GM19397 (cell line): ENCODE measurements around the gene STX16.

Source experiments
- ATAC-seq: cut with Tn5 transposase; IDR thresholded peaks from one replicate; pipeline ENCODE4 v1.9.1; 2021; ENCODE audit warnings: mild to moderate bottlenecking, moderate library complexity; ENCODE audit not compliant: unreplicated experiment

The STX16 gene

DNA sequence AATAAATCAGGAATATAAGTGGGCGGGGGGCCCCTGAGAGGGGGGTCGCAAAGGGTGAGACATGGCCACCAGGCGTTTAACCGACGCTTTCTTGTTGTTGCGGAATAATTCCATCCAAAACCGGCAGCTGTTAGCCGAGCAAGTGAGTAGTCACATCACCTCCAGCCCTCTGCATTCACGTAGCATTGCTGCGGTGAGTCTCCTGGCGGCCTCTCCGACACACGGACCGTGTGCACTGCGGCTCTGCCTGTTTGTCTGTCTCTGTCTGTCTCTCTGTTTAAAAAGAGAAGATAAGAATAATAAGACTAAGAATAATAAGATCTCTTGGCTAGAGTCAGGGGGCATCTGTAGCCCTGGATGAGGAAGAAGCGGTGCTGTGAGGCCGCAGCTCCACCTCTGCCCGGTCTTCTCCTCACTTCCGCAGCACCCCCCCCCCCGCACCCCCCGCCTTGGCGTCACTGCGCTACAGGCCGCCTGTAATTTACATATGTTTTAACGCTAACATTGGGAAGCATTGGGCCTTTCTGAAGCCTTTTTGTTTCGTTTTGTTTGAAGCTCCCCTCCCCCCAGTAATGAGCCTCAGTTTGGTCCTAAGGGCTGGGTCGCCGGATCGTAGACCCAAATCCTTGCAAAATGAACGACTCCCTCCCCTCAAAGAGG lies 993 bp downstream of the STX16 start:
- no peak for ATAC-seq

DNA sequence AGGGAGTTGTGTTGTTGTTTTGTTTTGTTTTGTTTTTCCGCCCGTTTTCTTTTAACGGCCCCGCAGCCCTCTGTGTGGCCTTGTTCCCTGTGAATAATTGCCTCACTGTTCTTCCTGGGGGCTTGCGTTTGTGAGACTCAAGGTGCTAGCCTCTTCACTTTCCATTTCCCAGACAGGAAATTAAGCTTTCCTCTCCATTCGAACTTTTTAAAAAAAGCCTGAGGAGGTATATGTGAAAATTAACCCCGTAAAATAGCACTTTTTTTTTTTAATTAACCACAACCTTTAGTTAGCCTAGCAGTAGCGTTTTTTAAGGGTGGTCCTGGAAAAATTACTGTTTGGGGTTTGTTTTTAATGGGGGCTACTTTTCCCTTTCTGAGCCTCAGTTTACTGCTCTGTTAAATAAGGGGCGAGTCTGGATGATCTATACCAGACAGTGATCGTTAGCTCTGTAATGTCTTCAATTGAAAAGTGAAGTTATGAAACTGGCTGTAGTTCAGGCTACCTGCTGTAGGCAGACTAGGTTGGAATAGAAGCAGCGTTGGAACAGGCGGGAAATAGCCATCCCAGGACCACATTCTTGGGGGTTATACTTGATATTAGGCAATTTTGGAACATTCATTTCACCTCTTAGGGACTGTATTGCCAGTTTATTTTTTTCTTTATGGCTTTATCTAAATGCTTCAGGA lies 1.7 kb downstream of the STX16 start:
- no peak for ATAC-seq

DNA sequence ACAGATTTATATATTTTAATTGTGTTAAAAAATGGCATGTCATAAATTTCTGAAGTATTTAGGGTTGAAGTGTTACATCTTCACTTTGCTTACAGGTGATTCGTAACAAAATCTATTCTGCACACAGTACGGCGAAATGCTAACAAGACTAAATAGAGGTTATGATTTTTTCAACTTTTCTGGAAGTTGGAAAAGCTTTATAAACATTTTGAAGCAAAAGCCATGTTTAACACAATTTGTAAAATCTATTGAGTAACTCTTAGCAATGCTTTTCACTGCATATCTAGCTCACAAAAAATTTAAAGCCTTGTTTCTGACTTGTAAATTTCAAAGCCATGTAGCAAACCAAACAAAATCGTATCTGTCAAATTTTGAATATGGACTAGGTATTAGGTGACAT lies 3.3 kb downstream of the STX16 start:
- ATAC-seq: no peak

DNA sequence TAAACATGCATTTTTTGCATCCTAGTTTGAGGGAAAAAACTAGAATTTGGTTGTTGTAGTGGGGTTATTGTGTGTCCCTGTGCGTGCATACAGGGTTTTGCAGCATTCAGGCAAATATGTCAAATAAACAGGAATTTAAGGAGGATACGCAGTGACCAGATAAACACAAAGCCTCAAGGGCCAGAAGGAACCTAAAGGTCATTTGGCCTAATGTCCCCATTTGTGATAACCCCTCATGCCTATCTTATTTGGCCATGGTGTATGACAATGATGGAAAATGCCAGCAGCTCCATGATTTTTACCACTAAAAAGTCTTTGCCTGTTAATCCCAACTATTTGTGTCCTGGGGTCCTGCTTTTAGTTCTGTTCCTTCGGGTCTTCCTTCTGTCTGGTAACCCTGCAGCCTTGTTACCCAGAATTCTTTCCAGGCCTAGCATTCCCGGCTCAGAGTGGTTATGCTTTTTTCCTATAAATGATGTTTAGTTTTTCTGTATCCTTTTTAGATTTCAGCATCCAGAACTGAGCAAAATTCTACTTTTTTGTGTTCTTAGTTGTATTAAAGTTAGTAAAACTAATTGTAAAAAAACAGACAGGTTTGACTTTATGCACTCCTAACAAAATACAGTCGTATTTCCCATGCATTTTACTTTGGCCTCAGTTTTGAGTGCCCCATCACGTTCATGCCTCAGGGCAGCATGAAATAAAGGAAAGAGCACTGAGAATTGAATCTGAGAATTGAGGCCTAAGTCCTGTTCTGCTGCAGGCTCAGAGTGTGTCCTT lies 4.4 kb downstream of the STX16 start:
- ATAC-seq: no peak

DNA sequence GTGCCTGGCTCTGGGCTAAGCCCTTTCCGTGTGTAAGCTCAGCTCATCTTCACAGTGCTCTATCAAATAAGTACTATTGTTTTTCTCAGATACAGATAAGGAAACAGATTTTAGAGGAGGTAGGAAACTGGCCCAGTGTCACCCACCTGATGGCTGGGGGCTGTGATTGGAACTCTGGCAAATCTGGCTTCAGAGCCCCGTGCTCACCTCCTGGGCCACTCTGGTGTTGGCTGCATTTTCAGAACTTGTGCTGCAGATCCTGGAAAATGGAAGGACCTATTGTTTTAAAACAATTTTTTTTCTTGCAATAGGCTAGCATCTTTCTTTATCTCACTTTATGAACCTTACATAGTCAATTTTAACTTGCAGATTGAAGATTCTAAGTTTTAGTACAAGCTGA lies 5.7 kb downstream of the STX16 start:
- no peak for ATAC-seq

DNA sequence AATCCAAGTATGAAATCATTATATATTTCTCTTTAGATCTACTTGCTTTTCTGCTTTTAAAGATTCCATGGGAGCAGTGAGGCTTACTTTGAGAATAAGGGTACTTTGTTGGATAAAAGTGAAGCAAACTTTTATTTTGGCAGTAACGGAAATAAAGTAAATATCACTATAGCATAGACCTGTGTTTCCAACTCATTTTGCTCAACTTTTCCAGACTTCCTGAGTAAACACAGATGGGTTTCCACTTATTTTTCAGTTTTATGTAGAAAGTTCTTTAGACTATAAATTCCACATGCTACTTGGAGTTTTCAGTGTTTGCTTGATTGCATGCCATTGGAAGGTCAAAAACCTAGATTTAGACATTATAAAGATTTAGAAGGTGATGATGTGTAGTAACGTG lies 6.2 kb downstream of the STX16 start:
- no peak for ATAC-seq

DNA sequence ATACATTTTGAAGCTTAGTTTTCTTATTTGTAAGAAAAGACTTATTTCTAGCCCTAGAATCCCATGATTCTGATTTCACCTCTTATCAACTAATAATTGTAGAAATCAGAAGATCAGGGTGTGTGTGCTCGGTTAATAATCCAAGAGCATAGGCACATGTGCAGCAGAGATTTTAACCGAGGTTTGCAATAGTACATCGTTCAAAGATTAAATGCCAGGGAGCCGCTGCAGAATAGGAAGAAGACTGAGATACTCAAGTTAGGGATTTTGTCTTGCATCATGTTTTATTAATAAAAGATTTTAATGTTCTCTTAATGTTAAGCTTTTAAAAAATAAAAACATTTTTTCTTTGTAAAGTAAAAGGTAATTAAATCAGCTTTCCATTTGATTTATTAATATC lies 6.9 kb downstream of the STX16 start:
- no peak for ATAC-seq

DNA sequence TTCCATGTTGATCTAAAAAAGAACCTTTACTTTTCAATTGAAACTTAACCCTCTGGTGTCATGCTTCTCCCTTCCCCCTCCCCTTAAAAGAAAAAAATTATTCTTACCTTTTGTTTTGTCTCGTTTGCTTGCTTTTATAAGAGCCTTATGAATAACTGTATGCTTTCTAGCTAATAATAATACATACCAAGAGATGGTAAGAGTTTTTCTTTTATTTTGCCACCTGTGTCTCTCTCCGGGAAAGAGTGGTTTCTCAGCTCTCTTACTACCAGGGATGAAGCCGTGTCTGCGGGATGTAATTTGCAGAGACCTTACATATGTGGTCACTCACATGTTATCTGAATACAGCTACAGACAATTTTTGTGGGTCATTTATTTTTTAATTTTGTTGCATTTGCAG lies 7.7 kb downstream of the STX16 start:
- ATAC-seq: no peak

DNA sequence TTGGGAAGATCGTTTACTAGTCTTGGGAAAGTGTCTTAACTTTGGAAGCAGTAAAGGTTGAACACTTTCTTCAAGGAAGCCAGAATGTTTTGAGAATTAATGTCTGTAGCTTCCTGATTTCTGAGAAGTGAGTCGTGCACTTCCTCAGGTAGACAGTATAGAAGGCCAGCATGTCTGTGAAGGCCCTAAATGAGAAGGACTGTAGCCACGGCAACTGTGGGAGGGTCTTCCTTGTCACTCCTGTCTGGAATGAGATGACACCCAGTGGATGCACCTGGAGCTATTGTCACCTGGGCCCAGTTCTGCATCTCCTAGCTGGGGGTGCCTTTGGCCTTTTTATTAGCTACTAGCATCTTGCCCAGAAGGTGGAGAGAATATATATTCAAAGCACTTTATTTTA lies 8.8 kb downstream of the STX16 start:
- ATAC-seq: no peak

DNA sequence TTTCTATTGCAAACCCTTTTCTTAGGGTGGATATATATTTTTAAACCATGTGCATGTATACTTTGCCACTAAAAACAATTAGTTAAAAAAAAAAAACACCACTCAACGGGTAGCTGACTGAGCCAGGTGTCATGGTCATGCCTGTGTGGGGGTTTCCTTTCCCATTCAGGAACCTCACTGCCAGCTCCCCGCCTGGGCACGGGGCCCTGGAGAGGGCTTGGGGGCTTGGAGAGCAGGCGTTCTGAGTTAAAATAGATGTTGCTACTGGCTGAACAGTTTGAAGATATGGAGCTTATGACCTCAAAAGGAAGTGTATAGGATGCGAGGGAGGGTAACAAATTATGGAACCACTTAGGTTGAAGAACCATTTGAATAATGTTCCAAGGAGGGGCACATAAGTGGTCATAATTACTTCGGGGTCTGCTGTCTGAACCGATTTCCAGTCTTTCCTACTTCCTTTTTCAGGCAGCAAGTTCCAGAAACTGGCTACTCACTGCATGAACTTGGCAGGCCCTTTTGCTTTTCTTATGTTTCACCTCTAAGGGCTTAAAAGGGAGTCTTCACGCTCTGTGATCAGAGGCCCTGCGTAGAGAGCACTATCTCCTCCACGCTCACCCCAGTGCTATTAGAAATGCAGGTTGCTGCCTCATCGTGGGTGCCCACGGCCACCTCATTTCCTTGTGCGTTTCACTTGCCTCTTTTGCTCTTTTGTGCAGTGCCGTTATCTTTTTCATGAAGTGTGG lies 9.9 kb downstream of the STX16 start:
- no peak for ATAC-seq

DNA sequence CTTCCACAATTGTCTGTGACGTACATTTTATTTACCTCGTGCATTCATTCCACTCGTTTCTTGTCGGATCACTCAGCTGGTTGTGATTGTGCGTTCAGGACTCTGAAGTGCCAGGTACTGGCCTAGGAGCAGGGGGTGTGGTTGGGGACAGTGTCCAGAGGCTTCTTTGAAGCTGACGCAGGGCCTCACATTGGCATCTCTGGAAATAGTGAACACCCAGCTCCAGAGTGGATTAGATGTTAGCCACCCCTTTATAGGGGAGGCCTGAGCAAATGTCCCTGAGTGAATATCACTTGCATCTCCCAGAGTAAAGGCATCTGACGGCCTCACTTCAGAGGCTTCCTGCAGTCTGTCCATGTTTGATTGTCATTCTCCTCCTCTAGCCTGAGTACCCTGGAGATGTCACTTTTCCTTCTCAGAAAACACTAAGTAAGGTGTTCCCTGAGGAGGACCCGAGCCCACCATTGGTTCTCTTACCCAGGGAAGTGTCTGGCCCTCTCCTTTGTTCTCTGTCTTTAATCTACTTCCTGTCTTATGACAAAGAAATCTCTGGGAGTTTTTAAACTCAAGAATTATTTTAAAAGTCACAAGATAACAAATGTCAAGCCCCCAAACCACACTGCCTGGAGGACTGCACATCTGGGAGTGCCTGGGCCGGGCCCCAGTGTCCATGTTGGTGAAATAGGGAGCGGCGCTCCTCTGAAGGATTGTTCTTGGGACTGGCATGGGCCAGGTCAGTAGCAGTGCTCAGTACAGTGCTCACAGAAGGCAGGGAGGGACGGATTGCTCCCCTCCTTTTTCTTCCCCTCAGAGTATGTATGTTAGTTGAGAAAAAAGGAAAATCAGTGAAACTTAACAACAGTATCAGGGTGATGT lies 10.8 kb downstream of the STX16 start:
- ATAC-seq: no peak

DNA sequence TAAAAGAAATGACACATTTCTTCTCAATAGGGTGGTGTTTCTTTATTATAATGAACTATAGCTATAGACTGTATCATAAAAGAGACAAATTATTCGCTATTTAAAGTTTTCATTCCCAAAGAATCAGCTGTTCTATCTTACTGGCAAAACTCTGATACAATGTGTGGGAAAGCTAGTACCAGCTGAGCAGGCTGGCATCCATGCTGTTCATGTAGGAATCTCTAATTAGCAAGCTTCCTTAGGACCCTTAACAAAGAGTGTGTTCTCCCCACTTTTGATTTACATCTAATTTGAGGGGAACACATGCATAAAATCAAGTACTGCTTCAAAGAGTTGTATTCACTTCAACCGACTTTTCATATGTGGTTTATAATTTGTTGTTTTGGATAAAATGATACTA lies 13.2 kb downstream of the STX16 start:
- no peak for ATAC-seq

DNA sequence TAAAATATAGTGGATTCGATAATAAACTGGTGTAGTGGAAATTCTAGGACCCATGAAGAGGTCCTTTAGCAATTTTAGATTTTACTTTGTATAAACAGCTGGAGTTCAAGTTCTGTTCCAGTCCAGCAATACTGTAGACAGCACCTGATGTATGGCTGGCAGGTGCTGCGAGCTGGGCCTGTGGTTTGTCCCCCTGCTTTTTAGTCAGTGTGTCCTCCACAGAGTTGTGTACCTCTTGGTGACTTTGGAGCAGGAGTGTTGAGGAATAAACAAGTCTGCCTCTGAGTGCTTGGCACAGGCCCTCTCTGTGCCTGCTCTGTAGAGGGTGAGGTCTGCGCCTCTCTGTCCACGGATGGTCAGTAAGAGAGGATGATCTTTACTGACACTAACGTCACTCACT lies 13.8 kb downstream of the STX16 start:
- no peak for ATAC-seq

DNA sequence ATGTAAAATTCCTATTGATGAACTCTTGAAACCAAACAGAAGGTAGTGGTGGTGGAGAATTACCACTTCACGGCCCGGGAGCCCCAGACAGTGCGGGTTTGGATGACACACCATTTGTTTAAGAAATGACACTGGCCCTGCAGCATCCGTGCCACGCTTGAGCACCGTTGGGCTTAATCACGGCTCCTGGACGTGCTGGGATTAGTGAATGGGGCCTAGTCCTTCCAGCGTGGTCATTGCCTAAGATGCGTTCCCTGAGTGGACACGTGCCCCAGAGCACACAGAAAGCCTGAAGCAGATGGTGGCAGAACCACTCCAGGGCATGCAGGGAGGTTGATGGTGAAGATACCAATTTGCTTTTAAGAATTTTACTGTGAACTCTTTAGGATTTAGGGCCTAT lies 14.5 kb downstream of the STX16 start:
- ATAC-seq: no peak

DNA sequence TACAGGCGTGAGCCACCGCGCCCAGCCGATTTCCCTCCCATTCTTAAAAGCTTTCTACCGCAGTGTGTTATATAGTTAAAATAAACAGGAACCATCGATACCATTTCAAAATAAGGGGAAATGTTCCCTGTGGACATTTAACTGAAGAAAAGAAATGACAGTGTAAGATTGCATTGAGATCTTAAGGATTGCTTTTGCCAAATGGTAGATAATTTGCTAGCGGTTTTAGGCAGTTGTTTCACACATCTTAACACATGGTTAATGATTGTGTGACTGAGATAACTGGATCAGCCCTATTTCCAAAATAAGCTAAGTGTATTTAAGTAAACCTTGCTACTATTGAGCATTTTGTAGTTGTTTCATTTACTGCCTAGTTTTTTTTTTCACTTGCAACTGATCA lies 15.6 kb downstream of the STX16 start:
- ATAC-seq: no peak

DNA sequence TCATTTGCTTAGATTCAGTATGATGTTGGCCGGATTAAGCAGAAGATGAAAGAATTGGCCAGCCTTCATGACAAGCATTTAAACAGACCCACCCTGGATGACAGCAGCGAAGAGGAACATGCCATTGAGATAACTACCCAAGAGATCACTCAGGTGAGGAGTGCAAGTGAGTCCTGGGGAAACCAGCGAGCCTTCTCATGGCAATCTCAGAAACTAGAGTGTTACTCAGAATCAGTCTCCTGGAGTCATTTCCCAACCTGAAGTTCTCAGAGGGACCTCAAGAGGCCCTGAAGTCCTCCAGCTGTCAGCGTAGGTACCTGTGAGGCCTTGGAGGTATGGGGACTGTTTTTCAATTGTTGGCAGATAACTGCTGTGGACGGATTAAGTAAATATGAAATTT lies 16.9 kb downstream of the STX16 start:
- no peak for ATAC-seq

DNA sequence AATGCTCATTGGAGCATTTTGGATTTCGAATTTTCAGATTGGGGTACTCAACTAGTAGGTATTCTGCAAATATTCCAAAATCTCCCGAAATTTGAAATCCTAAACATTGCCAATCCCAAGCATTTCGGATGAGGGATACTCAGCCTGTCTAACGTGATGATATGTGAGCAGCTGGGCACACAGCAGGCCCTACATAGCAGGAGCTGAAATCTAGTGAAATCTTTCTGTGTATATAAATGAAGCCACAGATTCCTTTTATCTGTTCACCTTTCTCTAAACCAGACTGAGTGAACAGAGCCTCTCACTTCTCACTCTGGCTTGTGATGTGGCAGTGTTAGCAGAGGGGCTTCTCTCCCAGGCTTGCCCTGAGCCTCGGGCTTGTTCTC lies 17.8 kb downstream of the STX16 start:
- no peak for ATAC-seq

DNA sequence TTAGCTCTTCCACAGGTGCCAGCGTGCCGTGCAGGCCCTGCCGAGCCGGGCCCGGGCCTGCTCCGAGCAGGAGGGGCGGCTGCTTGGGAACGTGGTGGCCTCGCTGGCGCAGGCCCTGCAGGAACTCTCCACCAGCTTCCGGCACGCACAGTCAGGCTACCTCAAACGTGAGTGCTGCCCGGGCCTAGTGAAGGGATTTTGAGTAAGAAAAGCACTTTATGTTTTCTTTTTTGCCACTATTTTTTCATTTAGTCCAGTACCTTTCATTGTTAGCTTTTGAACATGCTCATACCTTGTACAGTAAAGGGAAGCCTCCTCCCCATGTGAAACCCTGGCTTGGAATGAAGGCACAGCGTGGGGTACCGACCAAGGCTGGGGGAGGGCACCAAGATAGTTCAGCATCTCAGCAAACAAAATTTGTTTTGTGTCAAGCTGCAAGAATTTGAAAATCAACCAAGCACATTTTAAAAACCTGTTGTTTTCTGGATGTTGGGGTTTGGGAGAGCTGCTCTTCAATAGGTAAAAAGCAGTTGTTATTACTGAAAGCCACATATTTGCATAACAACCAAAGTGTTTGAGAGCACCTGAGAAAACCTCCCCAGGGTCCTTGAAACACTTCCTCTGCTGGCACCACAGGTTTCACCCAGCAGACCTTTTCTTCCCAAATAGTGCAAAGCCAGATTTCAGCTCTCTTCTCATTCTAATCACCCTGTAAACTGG lies 18.4 kb downstream of the STX16 start:
- ATAC-seq: peak; percentile 80

DNA sequence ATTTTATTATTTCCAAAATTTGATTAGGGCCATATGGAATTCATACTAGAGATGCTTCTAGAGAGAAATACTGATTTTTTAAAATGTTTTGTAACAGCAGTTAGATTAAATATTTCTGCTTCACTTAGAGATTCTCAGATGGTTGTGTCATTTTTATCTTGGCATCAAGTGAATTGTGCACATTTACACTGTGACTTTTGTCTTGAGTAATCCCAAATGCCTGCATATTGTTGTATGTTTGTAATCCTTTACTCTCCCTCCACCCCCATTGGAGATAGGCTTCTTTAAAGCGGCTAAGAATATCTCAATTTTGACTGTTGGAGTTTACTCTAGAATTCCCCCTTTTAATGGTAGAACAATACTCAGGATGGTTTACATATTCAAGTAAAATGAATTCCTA lies 19.0 kb downstream of the STX16 start:
- no peak for ATAC-seq

DNA sequence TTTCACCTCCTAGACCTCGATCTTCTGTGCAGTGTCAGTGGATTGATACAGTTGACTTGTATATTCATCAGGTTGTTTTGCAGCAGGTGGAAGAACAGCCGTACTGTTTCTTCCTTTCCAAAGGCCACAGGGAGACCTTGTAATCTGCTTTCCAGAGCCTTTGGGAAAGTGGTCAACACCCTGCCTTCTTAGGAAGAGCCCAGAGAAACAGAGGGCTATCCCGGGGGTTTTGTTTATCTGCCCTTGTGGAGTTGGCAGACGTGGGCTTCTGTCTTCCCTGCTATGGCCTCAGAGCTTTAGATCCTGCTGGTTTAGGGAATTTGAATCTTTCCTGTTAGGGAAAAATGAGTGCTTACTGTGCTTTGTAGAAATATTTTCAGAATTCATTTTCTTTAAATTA lies 19.6 kb downstream of the STX16 start:
- ATAC-seq: no peak
